Limb (tissue), 2 donors: ENCODE measurements around the gene ARL5C.

Experiments used
- DNase-seq, 2 donors: peaks; one replicate each; pipeline ENCODE4 v3.0.0-alpha.2; 2016; ENCODE audit errors: extremely low spot score in 2 of 2

The ARL5C gene, protein sequence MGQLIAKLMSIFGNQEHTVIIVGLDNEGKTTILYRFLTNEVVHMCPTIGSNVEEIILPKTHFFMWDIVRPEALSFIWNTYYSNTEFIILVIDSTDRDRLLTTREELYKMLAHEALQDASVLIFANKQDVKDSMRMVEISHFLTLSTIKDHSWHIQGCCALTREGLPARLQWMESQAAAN

DNA sequence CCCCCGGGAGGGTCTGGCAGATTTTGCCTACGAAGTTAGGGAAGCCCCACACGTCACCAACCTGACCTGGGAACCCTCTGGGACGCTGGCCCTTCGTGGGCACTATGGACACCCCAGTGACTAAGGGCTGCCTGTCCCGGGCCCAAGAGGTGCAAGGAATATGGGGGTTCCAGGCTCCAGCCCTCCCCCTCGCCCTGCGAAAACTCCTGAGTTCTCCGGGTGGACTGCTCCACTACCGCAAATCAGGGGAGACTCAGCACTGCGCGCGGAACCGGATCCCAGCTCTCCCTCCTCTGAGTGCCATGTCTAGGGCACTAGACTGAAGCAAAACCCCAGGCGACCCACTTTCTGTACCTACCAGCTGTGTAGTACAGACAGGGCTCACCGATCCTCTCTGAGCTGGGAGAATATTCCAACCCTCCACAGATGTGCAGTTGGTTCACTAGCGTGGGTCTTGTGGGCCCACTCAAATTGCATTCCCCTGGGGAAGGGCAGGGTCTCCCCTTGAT, at the start of gene ARL5C:
ARL5C (minus strand) TSS at position 321 of the 509 bp plus-strand sequence. CDS start 401 bp downstream, outside the sequence.
- DNase-seq, result no peak

DNA sequence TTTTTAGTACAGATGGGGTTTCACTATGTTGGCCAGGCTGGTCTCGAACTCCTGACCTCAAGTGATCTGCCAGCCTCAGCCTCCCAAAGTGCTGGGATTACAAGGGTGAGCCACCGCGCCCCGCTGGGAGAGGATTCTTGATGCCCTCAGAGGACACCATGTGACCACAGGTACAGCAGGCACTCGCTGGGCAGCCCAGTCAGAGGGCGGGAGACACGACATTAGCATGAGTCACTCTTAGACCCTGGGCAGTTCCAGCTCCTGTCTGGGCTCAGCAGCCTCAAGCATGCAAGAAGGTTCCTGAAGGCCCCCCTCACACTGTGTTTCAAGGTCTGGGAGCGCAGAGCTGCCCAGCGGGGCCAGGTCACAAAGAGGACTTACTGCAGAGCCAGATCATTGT, 47.9 kb upstream of the ARL5C start:
- no peak for DNase-seq

DNA sequence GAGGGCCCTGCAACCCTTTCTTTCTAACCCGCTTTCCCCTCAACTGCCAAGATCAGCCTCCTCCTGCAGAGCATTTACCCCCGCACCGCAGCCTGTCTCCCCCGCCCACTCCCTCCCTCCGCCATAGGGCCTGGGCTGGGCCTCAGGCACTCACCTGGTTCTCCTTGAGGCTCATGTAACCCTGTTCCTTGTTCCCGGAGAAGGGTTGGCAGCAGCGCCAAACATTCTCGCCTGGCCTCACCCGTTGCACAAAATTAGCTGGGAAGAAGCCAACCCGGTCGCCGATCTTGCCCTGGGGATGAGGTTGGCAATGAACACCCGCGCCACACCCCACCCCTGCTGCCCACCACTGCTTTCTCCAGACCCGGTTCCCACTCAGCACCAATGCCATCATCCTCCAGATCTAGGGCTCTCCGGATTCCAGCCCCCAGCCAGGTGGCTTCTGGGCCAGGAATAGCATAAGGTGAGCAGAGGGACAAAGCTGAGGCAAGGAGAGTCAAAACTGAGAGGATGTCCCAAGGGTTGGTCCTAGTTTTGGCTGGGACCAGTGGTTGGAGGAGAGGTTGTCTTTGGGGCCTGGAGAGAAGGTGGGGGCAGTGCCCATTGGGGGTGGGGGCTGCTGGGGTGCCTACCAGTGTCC, 47.0 kb upstream of the ARL5C start:
- DNase-seq, result no peak

DNA sequence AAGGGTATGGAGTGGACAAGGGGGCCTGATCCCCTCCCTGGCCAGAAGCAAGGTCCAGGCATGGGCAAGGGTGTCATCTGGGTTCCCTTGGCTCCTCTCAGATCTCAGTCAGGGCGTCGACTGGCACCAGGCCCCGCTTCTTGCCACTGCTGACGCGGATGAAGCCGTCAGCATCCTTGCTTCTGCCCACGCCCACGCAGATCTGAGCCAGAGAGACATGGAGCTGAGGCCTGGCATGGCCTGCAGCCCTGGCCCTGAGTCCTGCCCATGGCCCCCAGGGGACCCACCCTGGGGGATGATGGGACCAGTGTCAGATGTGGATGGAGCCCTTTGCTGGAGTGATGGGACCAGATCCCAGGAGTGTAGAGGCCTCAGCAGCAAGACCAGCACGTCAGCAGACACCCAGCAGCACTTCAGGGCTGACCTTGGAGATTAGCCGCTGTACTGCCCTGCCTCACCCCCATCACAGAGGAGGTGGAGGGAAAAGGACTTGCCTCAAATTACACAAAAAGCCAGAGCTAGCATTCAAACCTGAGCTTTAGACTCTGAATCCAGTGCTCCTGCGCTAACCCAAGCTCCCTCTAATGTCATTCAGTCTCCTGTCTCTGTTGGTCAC, 46.3 kb upstream of the ARL5C start:
- DNase-seq, result no peak

DNA sequence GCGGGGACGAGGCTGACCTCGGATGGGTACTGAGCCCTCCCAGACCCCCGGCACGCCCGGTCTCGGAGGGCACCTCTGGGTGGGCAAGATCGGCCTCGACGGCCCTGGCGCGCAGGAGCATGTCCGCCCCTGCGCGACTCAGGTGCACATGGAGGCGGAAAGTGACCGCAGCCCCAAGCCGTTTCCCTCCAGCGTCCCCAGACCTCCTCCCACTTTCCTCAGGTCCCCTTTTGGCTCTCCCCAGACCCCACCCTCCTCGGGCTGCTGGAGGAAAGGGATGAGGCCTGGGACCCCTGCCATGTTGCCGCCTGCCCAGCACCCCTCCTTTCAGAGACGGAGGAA, 44.1 kb upstream of the ARL5C start:
- DNase-seq, result peak in 1 of 2 donors; percentile 36

DNA sequence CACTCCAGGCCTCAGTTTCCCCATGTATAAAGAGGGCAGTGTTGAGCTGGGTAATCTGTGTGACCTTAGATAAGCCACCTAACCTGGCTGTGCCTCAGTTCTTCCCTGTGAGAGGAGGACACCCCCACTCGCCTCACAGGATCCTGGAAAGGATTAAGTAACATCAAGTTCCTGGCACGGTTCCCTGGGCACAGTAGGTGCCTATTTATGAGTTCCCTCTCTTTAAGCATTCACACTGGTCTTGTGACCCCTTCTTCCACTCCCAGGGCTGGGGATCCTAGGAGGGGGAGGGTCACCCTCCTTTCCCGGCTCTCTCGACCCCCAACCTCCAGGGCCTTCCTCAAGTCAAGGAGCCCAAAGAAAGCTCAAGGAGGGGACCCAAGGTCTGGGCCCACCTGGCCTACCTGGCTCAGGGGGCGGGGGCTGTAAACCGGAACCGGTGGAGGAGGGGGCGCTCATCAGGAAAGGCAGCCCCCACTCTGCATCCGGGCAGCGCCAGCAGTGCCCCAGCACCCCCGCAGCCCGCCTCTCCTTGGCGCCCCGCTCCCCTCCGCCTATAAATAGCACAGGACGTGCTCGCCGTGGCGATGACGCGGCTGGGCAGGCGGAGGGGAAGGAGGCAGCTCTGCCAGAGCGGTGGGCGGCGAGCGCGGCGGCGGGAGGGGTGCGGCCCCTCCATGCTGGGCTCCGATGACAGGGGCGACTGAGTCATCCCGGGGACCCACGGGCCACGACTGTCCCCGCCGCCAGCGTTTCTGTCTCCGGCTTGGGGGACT, 43.5 kb upstream of the ARL5C start:
- peak; percentile 46 to 85 for DNase-seq

DNA sequence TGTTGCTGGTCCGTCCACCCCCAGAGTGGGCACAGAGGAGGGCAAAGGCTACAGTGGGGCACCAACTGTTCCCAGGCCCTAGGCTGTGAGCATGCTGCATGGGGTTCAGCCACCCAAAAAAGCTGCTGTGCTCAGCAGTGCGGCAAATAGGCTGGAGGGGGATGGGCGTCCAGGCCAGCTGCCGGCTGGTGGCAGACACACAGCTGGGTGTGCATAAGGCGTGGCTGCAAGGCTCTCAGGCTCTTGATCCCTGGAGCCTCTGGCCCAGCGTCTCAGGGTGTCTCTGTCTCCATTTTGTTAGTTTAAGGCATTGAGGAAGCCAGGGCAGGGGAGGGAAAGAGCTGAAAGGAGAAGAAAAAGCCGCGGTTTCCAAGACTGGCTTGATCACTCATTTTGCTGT, 42.9 kb upstream of the ARL5C start:
- DNase-seq, result peak in 1 of 2 donors; percentile 48

DNA sequence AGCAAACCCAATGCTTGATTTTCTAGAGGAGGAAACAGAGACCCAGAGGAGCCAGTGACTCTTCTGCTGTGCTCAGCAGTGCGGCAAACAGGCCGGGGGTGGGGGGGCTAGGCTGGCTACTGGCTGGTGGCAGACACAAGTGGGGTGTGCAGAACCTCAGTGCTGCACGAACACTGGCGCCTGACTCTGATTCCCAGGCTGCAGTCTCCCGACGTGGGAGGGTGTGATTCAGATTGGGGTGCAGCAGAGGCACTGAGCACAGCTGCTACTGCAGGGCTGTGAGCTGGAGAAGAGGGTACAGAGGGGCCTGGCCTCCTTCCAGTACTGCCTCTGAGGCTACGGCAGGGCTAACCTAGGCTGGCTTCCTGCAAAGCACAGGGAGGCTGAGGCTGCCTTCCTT, 42.2 kb upstream of the ARL5C start:
- DNase-seq, result peak in 1 of 2 donors; percentile 29

DNA sequence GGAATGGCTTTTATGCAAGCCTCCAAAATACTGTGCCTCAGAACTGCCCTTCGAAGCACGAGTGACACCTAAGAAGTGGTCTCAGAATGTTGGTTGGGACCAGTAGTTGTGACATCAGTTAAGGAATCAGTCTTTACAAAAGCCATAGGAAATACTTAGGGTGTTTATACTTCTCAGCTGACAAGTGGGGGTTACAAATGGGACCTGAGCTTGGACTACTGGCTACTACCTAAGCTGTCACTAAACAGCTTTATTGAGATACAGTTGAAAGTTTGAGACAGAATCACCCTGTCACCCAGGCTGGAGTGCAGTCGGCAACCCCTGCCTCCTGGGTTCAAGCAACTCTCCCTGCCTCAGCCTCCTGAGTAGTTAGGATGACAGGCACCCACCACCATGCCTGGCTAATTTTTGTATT, 39.2 kb upstream of the ARL5C start:
- no peak for DNase-seq

DNA sequence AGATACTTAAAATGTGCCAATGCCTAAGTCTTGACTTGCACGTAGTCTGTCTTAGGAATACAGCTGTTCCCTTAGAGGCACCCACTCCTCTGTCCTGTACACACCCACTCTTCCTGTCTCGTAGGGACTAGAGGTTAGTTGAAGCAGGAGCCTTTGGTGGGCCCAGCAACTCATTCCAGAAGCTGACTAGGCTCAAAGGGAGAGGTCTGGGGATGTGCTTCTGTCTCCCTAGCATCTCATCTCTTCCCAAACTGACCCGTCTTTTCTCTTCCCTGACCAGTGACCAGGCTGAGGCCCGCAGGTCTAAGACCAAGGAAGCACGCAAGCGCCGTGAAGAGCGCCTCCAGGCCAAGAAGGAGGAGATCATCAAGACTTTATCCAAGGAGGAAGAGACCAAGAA, 38.3 kb upstream of the ARL5C start:
- no peak for DNase-seq

DNA sequence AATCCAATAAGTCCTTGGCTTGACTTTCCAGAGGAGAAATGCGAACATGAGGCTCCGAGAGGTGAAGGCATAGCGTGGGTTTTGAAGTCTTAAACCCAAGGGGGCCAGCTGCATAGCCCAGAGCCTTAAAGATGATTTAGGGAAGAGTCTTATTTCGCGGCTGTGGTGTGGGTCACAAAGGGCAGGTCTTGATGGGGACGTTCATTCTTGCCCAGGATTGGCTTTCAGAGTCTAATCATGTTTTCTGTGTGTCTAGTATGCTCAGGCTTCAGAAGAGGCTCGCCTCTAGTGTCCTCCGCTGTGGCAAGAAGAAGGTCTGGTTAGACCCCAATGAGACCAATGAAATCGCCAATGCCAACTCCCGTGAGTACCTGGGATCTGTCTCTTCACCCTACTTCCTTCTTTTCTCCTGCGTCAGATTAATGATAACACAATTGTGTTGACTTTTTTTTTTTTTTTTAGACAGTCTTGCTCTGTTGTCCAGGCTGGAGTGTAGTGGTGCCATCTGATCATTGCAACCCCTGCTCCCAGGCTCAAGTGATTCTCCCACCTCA, 35.1 kb upstream of the ARL5C start:
- DNase-seq, result no peak

DNA sequence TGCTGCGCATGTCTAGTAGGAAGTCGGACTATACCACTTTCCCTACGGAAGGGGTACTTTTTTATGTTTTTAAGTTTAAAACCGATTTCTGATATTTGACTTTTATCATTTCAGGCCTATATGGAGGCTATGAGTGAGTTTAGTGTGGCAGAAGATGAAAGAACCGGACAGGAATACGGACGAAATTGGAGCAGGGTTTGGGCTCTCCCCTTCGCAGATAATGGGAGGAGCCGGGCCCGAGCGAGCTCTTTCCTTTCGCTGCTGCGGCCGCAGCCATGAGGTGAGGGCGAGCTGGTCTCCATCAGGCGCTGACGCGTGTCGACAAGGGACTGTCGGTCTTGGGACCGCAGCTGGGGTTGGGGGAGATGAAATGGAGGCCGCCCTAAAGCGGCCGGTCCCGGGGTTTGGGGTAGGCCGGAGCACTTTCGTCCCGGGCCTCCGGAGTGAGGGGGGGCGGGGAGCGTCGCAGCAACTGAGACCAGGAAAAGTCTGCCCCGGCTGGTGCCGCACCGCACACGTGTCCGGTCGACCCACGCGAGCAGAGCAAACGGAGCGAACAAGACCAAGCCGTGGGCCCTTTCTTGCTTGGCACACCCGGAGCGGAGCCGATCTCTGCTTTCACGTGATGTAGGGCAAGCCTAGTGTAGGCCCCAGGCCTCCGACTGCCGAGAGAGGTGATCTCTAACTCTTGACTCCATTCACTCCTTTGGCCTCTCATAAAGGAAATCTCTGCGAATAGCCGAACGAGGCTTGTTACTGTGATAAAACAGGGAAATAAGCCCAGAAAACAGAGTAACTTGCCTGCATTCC, 34.3 kb upstream of the ARL5C start, which contains the start of gene RPL19:
RPL19 (plus strand) TSS at position 214 of the 810 bp plus-strand sequence; CDS start at position 276, 62 bp downstream.
- peak in 1 of 2 donors; percentile 88 for DNase-seq

DNA sequence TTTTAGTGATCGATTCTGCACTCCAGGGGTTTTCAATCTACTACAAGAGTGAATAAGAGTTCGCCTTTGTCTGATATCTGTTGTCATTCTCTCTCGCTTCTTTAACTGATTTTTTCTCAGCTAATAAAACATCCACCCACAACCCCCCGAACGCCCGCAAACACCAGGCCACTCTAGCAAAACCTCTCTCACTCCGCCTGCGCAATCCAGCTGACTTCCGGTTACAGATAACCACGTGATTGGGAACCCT, 33.8 kb upstream of the ARL5C start:
- DNase-seq, result peak; percentile 86 to 98

DNA sequence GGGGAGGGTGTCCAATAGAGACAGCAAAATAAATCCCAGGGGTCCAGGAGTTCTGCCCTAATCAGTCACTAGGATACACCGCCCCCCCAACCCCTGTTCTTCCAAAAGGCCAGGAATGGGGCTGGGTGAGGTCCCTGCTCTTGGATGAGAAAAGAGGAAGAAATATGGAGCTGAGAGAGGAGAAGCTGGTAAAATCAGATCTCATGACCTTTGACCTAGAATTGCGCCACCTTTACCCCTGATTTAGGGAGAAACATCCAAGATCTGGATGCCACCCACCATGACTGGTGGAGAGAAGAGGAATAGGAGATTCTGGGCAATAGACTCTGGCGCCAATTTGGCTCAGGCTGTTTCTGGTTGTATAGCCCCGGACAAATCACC, 32.2 kb upstream of the ARL5C start:
- DNase-seq, result no peak

DNA sequence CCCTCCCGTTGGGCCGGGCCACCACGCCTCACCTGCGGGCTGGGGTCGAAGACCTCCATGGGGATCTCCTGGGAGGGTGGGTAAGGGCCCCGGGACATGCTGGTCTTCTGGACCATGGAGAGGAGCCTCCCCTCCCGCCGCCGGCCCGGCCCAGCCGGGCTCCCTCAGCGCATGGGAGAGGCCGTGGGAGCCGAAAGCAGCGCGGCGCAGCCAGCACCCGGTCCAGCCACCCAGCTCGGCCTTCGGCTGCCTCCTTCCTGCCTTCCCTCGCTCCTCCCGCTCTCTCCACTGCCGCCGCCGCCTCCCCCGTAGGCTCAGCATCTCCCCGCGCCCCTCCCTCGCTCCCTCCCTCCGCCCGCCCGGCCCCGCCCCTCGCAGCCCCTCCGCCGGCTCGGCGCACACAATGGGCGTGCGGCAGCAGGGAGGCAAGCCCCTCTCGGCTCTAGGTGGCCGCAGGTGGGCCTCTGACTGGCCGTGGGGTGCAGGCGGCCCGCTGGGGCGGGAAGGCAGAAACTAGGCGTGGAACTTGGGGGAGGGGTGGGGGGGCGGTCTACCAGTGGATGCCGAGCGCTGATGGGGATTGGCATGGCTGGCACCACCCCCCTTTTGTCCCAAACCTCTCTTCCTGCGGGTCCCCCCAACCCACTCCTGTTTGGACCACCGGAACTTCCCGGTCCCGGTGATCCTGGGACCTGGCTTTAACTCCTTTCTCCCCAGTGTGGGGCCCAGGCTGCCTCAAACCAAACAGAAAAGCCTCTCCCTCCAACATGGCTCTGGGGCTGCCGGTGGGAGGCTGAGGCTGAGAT, 31.6 kb upstream of the ARL5C start, which contains the start of gene CACNB1:
CACNB1 (minus strand) TSS at position 290 of the 806 bp plus-strand sequence; CDS start at position 116, 174 bp downstream.
- peak; percentile 84 to 91 for DNase-seq

DNA sequence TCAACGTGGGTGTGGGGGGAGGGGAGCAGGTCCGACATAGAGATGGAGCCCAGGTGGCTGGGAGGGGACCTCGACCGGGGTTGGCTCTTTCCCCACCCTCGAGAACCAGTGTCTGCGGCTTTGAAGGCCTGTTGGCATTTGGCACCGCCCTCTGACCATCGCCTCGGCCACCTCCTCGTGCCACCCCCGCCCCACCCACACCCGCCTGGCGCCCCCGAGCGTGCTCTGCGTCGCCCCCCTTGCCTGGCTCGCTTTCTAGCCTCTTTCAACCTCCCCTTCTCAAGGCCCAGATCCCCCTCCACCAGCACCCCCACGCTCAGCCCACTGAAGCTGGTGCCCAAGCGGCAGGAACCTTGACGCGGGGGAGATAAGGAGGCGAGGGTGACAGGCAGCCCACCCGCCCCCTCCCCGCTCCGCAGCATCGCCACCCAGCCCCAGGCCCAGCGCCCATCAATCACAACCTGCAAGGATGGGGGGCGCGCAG, 30.9 kb upstream of the ARL5C start:
- DNase-seq, result peak in 1 of 2 donors; percentile 66

DNA sequence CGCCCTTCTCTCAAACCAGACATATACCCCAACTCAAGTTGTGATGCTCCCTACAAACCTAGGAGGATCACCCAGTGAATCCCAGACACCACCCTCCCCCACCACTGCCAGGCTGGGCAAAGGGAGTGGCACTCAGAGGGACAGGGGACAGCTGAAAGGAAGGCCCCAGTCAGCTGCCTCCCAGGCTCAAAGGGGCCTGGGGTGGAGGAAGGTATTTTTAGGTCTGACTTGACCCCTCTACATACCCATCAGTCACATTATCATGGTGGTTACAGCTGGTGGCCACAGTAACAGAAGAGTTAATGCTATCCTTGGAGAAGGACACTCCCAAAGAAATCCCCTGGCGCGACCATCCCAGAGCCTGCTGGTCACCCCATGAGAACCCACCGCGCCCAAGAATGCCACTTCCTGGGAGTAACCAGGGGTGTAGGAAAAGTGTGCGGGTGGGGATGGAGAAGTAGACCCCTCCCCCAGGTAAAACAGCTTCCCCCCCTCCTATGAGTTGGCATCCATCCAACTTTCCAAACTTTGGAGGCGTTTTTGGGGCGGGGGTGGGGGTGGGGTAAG, 30.4 kb upstream of the ARL5C start:
- DNase-seq, result peak in 1 of 2 donors; percentile 62

DNA sequence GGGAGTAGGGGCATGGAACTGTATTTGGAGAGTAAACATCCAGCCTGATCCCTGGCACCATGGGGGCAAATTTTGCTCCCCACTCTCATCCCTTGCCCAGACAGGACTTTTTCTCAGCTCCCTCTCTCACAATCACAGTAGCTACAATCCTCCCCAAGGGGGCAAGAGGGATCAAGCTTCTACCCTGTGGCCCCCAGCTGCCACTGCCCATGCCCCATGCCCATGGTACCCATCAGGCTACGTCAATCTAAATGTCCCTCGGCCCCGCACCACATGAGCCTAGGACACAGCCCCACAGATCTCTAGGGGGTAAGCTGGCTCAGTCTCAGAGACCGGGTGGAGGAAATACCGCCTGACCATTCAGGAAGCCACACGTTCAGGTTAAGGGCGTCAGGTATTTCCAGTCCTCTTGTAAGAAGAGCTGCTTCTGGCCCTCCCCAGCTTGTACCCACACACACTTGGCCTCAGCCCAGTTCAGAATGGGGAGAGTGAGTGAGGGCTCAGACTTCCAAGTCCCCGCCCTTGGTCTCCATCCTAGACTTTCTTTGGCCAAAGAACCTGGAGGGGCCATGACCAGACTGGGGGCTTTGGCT, 29.7 kb upstream of the ARL5C start:
- DNase-seq, result no peak

DNA sequence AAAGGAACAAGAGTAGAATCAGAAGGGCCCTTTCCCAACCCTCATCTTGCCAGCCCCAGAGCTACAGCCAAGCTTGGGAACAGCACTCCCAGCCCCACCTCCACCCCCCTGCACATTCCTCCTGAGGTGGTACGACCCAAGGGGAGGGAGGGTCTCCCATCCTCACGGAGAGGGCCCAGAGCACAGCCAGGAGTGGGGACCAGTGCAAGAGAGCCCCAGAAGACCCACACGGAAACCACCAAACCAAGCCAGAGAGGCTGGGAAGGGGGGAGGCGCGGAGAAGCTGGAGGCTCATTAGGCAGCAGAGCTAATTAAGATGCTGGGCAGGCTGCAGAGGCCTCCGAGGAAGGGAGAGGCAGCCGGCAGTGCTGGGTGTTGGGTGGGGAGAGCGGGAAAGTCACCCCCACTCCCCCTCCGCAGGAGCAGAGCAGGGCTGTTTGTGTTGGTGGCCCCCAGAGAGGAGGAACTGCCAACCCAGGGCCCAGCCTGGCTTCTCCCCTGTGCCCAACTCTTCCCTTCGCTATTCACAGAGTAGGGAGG, 29.1 kb upstream of the ARL5C start:
- no peak for DNase-seq
